CD4-positive, alpha-beta memory T cell (primary cell): ENCODE results near the gene ABHD6. TPM values are rescaled to one million over a fixed set of nuclear protein-coding genes. Genes with fewer than 3 reads are reported as not detected.
"Not testable (repeated sequence)": the region's sequence is repeated elsewhere in the genome, so short reads cannot be mapped to it uniquely, and the experiment has no call there.

Source experiments
- CTCF ChIA-PET: fragments of 350-600 bp; sonication (Branson Sonifier 250); formaldehyde crosslinking; loops from one replicate; lab custom pipeline; 2021; ENCODE audit warnings: inconsistent platforms; ENCODE audit not compliant: partially characterized antibody; lab: Charles Lee
- POLR2A ChIA-PET: fragments of 350-600 bp; sonication (Branson Sonifier 250); formaldehyde crosslinking; loops from one replicate; lab custom pipeline; 2021; ENCODE audit not compliant: partially characterized antibody; lab: Charles Lee
- DNase-seq, 5 donors: peaks; one replicate each; pipeline versions ENCODE4 v3.0.0 to v3.0.0-alpha.2; 2020 to 2022; ENCODE audit warnings: mixed read lengths in 1 of 5
- H3K27ac ChIP-seq: one replicate; pipeline ENCODE4 v1.7.0; 2013; ENCODE audit warnings: low read depth, low read length
- H3K27me3 ChIP-seq: 2 replicates; pipeline ENCODE4 v1.7.0; 2013; ENCODE audit warnings: mild to moderate bottlenecking, low read length, moderate library complexity; ENCODE audit not compliant: insufficient read depth
- H3K36me3 ChIP-seq: 2 replicates; pipeline ENCODE4 v1.7.0; 2013; ENCODE audit warnings: mild to moderate bottlenecking, low read length, moderate library complexity; ENCODE audit not compliant: insufficient read depth
- H3K4me1 ChIP-seq: 2 replicates; pipeline ENCODE4 v1.7.0; 2013; ENCODE audit warnings: mild to moderate bottlenecking, low read length, moderate library complexity; ENCODE audit not compliant: insufficient read depth
- H3K4me3 ChIP-seq, 2 donors: one replicate each; pipeline ENCODE4 v1.7.0; 2013; ENCODE audit warnings: low read length in 2 of 2, mild to moderate bottlenecking in 1 of 2
- H3K9me3 ChIP-seq, 2 donors: one replicate each; pipeline ENCODE4 v1.7.0; 2013; ENCODE audit warnings: low read length in 2 of 2, control low read depth in 1 of 2; ENCODE audit not compliant: control insufficient read depth in 1 of 2
- H3K27ac Mint-ChIP-seq, 7 donors: one replicate each; pipeline ENCODE4 v1.8.0; 2020 to 2021; ENCODE audit warnings: mixed read lengths in 7 of 7, mild to moderate bottlenecking in 6 of 7, inconsistent platforms in 3 of 7, moderate library complexity in 3 of 7
- H3K27me3 Mint-ChIP-seq, 2 donors: one replicate each; pipeline ENCODE4 v1.8.0; 2020 to 2021; ENCODE audit warnings: mixed read lengths in 2 of 2
- H3K36me3 Mint-ChIP-seq, 2 donors: one replicate each; pipeline ENCODE4 v1.8.0; 2020 to 2021; ENCODE audit warnings: mixed read lengths in 2 of 2, inconsistent platforms in 1 of 2, mild to moderate bottlenecking in 1 of 2
- H3K4me1 Mint-ChIP-seq, 4 donors: one replicate each; pipeline ENCODE4 v1.8.0; 2020 to 2021; ENCODE audit warnings: mixed read lengths in 4 of 4, mild to moderate bottlenecking in 1 of 4
- H3K4me3 Mint-ChIP-seq, 8 donors: one replicate each; pipeline ENCODE4 v1.8.0; 2020 to 2021; ENCODE audit warnings: mixed read lengths in 8 of 8, mild to moderate bottlenecking in 7 of 8, moderate library complexity in 6 of 8, inconsistent platforms in 3 of 8
- H3K9me3 Mint-ChIP-seq, 8 donors: one replicate each; pipeline ENCODE4 v1.8.0; 2020 to 2021; ENCODE audit warnings: mixed read lengths in 8 of 8, mild to moderate bottlenecking in 5 of 8, inconsistent platforms in 3 of 8, moderate library complexity in 1 of 8
- intact Hi-C: fragments of 100-400 bp; cut with micrococcal nuclease; formaldehyde crosslinking; loops from one replicate; pipeline ENCODE4 v1.15.1; 2023
- polyA plus RNA-seq, 2 donors: library from polyadenylated mRNA; unstranded; fragments of 300-500 nt; fragmentation: Illumina TruSeq; gene quantifications; one replicate each; pipeline ENCODE4 v1.2.3, GENCODE V29; 2021
- total RNA-seq, 2 experiments: library from RNA; stranded (reverse); gene quantifications; one replicate each; pipeline ENCODE4 v1.2.3, GENCODE V29; 2021

Gene ABHD6
- total and polyA plus RNA-seq, 4 experiments from 2014 or later = 4.7 to 8.2 (median 6.2) TPM

DNA sequence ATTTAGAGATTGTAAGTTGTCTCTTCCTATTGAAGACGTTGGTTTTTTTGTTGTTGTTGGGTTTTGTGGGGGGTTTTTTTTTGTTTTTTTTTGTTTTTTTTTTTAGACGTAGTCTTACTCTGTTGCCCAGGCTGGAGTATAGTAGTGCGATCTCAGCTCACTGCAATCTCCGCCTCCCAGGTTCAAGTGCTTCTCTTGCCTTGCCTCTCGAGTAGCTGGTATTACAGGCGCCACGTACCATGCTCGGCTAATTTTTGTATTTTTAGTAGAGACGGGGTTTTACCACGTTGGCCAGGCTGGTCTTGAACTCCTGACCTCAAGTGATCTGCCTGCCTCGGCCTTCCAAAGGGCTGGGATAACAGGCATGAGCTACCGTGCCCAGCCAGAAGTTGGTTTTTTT lies 101.6 kb downstream of the ABHD6 start:
- Mint-ChIP-seq H3K4me1 (peaks cover 17 to 34% (median 20%) of the 10 kb centered on the region in 4 donors), H3K36me3 (peaks cover 17% of the 10 kb centered on the region in 2 donors)
- H3K27ac ChIP-seq, H3K4me3 Mint-ChIP-seq, H3K27me3 ChIP-seq, H3K36me3 ChIP-seq, intact Hi-C loops, H3K4me3 ChIP-seq, H3K27me3 Mint-ChIP-seq, H3K27ac Mint-ChIP-seq, H3K9me3 Mint-ChIP-seq, H3K9me3 ChIP-seq, DNase-seq: not testable (repeated sequence)
- ChIA-PET POLR2A (interaction anchor here (0.7 kb wide), 1 partner anchor 174 kb away, joined by 3 read pairs; no protein-coding TSS in a partner anchor), CTCF (interaction anchor here (1.6 kb wide), 1 partner anchor 33 kb away, joined by 7 read pairs; the partner anchor contains the start of genes HTD2 and RPP14)
- H3K4me1 ChIP-seq = peaks cover 15% of the 10 kb centered on the region

DNA sequence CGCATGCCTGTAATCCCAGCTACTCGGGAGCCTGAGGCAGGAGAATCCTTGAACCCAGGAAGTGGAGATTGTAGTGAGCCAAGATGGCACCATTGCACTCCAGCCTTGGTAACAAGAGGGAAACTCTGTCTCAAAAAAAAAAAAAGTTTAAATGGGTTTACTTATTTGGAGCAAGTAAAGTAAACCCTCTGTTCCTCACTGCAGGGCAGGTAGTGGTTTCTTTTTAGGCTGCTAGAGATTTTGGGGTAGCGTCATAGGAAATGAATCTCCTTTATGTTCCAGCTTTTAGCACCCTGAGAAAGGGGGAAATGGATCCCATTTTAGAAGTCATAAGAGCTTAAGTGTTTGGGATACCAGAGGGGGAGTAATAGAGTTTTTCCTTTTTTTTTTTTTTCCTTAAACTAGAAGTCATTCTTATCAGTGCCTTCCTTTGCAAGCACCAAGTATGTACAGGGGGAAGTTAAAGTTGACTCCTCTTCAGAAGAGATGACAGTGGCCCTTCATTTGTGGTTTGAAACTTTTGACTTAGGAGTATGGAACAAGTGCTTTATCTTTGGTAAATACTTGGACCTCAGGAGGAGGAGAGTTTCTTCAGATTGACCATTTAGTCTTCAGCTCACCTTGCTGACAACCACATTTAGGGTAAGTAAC lies 103.1 kb downstream of the ABHD6 start:
- Mint-ChIP-seq H3K27ac (no peak overlapping the region), H3K4me3 (no peak overlapping the region), H3K4me1 (peaks cover 5 to 24% (median 8%) of the 10 kb centered on the region in 4 donors), H3K9me3 (no peaks in the 10 kb centered on the region), H3K36me3 (peaks cover 14 to 17% of the 10 kb centered on the region in 2 donors), H3K27me3 (no peaks in the 10 kb centered on the region)
- H3K27ac ChIP-seq = no peak overlapping the region
- no peaks in the 10 kb centered on the region for H3K27me3 ChIP-seq
- H3K4me1 ChIP-seq = no peaks in the 10 kb centered on the region
- no peak for DNase-seq
- no peak overlapping the region for H3K4me3 ChIP-seq
- CTCF ChIA-PET = interaction anchor here (1.0 to 1.3 kb wide), 2 partner anchors 16 to 34 kb away, joined by 3 to 4 read pairs; partner anchors contain the start of genes HTD2 and RPP14
- H3K36me3 ChIP-seq = no peaks in the 10 kb centered on the region
- intact Hi-C loops = no loop called here
- POLR2A ChIA-PET = no interaction called here
- H3K9me3 ChIP-seq = no peaks in the 10 kb centered on the region

DNA sequence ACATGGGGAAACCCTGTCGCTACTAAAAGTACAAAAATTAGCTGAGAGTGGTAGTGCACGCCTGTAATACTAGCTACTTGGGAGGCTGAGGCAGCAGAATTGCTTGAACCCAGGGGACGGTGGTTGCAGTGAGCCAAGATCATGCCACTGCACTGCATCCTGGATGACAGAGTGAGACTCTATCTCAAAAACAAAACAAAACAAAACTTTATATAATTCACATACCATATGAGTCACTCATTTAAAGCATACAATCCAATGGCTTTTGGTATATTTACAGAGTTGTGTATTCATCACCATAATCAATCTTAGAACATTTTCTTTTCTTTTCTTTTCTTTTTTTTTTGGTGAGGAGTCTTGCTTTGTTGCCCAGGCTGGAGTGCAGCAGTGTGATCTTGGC lies 103.8 kb downstream of the ABHD6 start:
- peaks cover 14% of the 10 kb centered on the region in 2 donors for H3K36me3 Mint-ChIP-seq
- Histone ChIP-seq H3K4me3 (no peak overlapping the region), H3K9me3 (no peaks in the 10 kb centered on the region), H3K27me3 (no peaks in the 10 kb centered on the region), H3K27ac (no peak overlapping the region), H3K36me3 (no peaks in the 10 kb centered on the region), H3K4me1 (no peaks in the 10 kb centered on the region)
- no peak overlapping the region for H3K4me3 Mint-ChIP-seq
- H3K27me3 Mint-ChIP-seq = no peaks in the 10 kb centered on the region
- intact Hi-C loops = no loop called here
- H3K4me1 Mint-ChIP-seq = peaks cover 2 to 17% (median 9%) of the 10 kb centered on the region in 4 donors
- no peak overlapping the region for H3K27ac Mint-ChIP-seq
- ChIA-PET CTCF (interaction anchor here (1.0 to 1.3 kb wide), 2 partner anchors 17 to 35 kb away, joined by 3 to 4 read pairs; partner anchors contain the start of genes HTD2 and RPP14), POLR2A (no interaction called here)
- no peaks in the 10 kb centered on the region for H3K9me3 Mint-ChIP-seq
- DNase-seq = no peak

DNA sequence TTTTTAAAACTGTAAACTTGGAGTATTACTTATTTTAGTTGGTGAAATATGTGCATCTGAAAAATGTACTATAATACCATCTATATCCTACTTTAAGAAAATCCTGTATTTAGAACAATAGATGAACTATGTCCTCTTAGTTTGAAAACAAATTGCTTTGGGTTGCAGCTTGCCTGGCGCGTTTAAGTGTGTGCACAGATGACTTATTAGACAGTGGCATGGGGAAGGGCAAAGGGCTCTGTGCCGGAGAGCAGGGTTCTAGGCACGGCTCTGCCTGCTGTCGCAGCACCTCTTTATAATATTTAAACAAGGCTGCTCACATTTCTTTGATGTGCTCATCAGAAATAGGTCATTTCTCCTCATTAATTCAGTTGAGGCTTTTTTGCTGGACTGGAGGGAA lies 105.1 kb downstream of the ABHD6 start:
- Histone ChIP-seq H3K4me1 (no peaks in the 10 kb centered on the region), H3K4me3 (no peak overlapping the region), H3K27me3 (no peaks in the 10 kb centered on the region), H3K36me3 (no peaks in the 10 kb centered on the region), H3K9me3 (no peaks in the 10 kb centered on the region), H3K27ac (no peak overlapping the region)
- POLR2A ChIA-PET = no interaction called here
- peaks cover 5 to 16% (median 8%) of the 10 kb centered on the region in 4 donors for H3K4me1 Mint-ChIP-seq
- no peak overlapping the region for H3K27ac Mint-ChIP-seq
- DNase-seq = no peak
- intact Hi-C loops = no loop called here
- CTCF ChIA-PET = interaction anchor here (1.8 kb wide), 1 partner anchor 37 kb away, joined by 5 read pairs; the partner anchor contains the start of genes HTD2 and RPP14
- H3K4me3 Mint-ChIP-seq = no peak overlapping the region
- H3K9me3 Mint-ChIP-seq = no peaks in the 10 kb centered on the region
- H3K36me3 Mint-ChIP-seq = peaks cover 14 to 16% of the 10 kb centered on the region in 2 donors
- no peaks in the 10 kb centered on the region for H3K27me3 Mint-ChIP-seq

Other genes with a start within 250 kb of the ABHD6 start
- gene FLNB, start 229.4 kb upstream of the ABHD6 start, total RNA-seq = 10 to 100 TPM; 22.5 to 28.5 TPM
- 10 to 100 TPM in 1 of 2 donors, 1 to 10 TPM in 1; 3.9 to 14.6 TPM for gene FLNB, start 229.4 kb upstream of the ABHD6 start, polyA plus RNA-seq
- gene DNASE1L3, start 26.8 kb upstream of the ABHD6 start, total RNA-seq = not detected
- gene DNASE1L3, start 26.8 kb upstream of the ABHD6 start, polyA plus RNA-seq = not detected
- gene RPP14, start 68.5 kb downstream of the ABHD6 start, total RNA-seq = 10 to 100 TPM; 15.1 to 15.4 TPM
- gene RPP14, start 68.5 kb downstream of the ABHD6 start, polyA plus RNA-seq = 1 to 10 TPM; 6.1 to 6.3 TPM
- gene HTD2, start 68.7 kb downstream of the ABHD6 start, total RNA-seq = 10 to 100 TPM in 1 of 2 experiments, 1 to 10 TPM in 1; 9.2 to 10.5 TPM
- gene HTD2, start 68.7 kb downstream of the ABHD6 start, polyA plus RNA-seq = 10 to 100 TPM; 25.1 to 28.8 TPM
- 10 to 100 TPM; 20.0 to 20.2 TPM for gene PXK, start 95.1 kb downstream of the ABHD6 start, total RNA-seq
- 10 to 100 TPM; 23.5 to 28.7 TPM for gene PXK, start 95.1 kb downstream of the ABHD6 start, polyA plus RNA-seq
- gene PDHB, start 196.0 kb downstream of the ABHD6 start, total RNA-seq = 10 to 100 TPM; 55.0 to 58.6 TPM
- 100 to 1,000 TPM; 103 to 148 TPM for gene PDHB, start 196.0 kb downstream of the ABHD6 start, polyA plus RNA-seq